GM18951 (cell line): Measurements from ENCODE around the gene ZNF711.
"Not testable (repeated sequence)": the region's sequence is repeated elsewhere in the genome, so short reads cannot be mapped to it uniquely, and the experiment has no call there.

Source experiments
- POLR2A ChIP-seq: IDR thresholded peaks from 4 replicates; pipeline ENCODE4 v1.6.1; 2011; ENCODE audit warnings: mild to moderate bottlenecking; ENCODE audit not compliant: insufficient read length, insufficient read depth; ENCODE audit errors: extremely low read depth
- in situ Hi-C: fragments of 300-500 bp; cut with MboI; formaldehyde crosslinking; loops from one replicate; pipeline ENCODE4 v1.12.0; 2022; ENCODE audit warnings: low sequenced_read_pairs, mixed read lengths, inconsistent platforms; ENCODE audit not compliant: unreplicated experiment

ZNF711 gene

DNA sequence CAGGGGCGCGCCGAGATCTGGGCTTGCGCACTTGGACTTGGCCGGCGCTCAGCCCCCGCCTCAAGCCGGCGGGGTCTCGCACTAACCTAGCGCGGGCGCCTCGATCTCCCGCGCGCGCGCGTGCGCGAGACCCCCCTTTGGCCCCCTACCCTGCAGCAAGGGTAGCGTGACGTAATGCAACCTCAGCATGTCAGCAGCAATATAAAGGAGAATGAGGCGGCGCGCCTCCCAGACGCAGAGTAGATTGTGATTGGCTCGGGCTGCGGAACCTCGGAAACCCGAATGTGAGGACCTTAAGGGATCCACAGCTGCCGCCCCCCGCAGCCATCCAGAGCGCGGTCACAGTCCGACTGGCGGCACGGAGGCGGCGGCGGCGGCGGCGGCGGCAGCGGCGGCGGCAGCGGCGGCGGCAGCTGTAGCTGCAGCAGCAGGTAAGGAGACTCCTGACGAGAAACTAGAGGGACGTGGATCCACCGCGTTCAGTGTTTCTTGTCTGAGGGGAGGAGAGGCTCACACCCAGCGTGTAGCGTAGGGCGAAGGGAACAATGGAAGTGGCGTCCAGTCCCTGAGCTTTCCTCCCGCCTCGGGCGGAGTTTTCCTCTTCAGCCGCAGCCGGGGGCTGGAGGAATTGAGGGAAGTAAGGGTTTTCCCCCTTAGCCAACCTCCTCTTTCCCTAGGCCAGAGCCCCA is at the start of gene ZNF711, which contains the start of gene SATL1:
ZNF711 (plus strand) TSS at position 231 of the 689 bp plus-strand sequence. CDS start 3,582 bp downstream, outside the sequence.
SATL1 (minus strand) TSS at position 19 of the 689 bp plus-strand sequence. CDS start 134,811 bp downstream, outside the sequence.
- no peak for TF ChIP-seq POLR2A
- in situ Hi-C loops = no loop called here

DNA sequence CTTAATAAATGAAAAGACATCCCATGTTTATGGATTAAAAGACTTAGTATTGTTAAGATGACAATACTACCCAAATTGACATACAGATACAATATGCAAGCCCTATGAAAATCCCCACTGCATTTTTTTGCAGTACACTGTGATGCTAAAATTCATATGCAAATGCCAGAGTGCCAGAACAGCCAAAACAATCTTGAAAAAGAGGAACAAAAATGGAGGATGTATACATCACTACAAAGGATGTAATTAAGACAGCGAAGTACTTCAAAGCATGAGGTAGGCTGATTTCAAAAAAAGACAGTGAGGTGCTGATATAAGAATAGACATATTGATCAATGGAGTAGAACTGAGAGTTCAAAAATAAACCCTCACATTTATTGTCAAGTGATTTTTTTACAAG is 47.5 kb upstream of the ZNF711 start:
- no peak for TF ChIP-seq POLR2A
- in situ Hi-C loops = no loop called here

DNA sequence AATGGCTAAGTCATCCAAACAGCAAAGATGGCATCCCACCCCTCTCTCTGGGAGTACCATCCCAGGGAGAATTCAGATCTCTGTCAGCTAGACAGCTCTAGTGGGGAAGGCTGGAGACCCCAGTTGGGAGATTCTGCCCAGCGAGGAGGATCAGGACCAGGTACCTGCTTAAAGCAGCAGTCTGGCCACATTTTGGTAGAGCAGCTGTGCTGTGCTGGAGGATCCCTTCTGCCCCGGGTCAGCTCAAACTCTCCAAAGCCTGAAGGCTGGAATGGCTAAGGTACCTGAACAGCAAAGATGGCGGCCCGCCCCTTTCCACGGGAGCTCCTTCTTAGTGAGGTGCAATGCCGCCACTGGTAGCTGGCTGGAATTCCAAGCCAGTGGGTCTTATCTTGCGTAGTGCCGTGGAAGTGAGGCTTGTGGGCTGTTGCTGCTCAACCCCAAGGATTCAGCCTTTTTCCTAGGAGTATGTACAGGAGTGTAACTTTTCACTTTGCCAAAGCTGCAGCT is 40.3 kb upstream of the ZNF711 start:
- no peak for TF ChIP-seq POLR2A

DNA sequence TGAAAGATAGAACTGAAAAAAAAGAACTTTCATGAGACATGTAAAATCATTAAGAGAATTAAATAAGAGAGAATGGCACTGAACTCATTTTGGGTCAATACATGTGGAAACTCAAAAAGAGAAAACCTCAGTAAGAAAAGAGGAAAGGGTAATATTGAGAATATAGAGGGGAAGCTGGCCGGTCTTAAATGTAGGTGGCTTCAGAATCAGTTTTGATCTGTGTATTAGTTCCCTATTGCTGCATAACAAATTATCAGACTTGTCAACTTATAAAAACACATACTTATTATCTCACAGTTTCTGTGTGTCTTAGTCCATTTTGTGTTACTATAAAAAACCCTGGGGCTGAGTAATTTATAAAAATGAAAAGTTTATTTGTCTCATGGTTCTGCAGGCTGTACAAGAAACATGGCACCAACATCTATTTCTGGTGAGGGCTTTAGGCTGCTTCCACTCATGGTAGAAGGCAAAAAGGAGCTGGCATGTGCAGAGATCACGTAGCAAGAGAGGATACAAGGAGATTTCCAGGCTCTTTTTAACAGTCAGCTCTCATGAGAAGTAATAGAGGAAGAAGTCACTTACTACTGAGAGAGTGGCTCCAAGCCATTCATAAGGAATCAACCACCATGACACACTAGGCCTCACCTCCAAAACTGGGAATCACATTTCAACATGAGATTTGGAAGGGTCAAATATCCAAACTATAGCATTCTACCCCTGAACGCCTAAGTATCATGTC is 29.8 kb upstream of the ZNF711 start:
- in situ Hi-C loops = no loop called here
- no peak for TF ChIP-seq POLR2A

More for the DNA sequence above, 40.3 kb upstream of the ZNF711 start:
- in situ Hi-C loops = no loop called here

DNA sequence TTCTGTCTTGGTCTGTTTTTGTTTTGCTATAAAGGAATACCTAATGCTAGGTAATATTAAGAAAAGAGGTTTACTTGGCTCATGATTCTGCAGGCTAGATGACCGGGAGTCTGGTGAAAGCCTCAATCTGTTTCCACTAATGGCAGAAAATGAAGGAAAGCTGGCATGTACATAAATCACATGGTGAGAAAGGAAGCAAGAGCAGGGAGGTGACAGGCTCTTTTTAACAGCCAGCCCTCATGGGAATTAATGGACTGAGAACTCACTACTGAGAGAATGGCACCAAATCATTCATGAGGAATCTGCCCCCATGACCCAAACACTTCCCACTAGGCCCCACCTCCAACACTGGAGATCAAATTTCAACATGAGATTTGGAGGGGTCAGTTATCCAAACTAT is 27.8 kb upstream of the ZNF711 start:
- TF ChIP-seq POLR2A = no peak
- in situ Hi-C loops = no loop called here

DNA sequence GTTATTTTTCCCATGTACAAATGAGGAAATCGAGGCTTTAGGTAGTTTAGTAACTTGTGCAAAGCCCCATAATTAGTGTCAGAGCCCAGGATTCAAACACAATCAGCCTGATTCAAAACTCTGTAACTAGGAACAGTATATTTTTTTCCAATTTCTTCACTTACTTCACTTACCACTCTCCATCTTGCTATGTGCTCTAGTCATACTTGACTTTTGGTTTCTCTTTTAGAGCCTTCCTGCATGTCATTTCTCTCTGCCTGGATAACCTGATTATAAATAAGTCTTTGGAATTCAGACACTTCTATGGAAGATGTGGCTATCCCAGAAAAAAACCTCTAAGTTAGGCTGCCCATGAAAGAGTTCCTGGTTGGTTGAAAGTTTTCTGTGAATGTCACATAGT is 22.4 kb upstream of the ZNF711 start:
- no peak for TF ChIP-seq POLR2A

DNA sequence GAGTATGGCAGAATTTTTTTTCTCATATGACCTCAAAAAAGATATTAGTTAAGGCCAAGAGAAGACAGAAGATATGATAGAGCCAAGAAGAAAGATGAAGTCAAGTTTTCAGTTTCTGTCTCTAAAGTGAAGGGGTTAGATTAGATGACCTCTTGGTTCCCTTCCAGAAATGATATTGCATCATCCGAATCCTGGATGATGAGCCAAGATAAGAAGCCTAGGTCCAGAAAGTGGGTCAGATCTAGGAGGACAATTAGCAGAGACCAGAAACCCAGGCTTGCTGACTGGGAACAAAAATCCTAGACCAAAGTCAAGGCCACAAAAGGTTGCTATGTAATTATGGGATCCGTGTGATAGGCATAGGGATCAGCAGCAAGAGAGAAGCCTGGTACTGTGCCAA is 20.4 kb upstream of the ZNF711 start:
- no peak for TF ChIP-seq POLR2A
- in situ Hi-C loops = no loop called here

More for the DNA sequence above, 22.4 kb upstream of the ZNF711 start:
- in situ Hi-C loops = no loop called here

DNA sequence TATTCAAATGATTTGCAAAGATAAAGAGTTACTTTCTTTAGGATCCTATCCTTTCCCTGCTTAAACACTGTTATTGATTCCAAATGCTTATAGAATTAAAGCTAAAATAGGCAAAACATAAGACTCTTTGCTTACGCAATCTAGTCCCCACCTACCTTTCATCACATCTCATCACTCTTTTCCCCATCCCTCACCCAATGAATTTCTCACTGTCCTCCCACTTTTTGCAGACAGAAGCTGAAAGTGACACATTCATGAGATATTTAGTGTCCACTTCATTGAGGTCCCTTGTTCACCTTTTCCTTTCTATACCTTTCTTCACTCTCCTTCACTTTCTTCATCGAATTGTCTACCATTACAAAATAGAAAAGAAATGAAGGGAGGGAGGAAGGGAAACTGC is 636 bp upstream of the ZNF711 start:
- TF ChIP-seq POLR2A = no peak
- in situ Hi-C loops = no loop called here

DNA sequence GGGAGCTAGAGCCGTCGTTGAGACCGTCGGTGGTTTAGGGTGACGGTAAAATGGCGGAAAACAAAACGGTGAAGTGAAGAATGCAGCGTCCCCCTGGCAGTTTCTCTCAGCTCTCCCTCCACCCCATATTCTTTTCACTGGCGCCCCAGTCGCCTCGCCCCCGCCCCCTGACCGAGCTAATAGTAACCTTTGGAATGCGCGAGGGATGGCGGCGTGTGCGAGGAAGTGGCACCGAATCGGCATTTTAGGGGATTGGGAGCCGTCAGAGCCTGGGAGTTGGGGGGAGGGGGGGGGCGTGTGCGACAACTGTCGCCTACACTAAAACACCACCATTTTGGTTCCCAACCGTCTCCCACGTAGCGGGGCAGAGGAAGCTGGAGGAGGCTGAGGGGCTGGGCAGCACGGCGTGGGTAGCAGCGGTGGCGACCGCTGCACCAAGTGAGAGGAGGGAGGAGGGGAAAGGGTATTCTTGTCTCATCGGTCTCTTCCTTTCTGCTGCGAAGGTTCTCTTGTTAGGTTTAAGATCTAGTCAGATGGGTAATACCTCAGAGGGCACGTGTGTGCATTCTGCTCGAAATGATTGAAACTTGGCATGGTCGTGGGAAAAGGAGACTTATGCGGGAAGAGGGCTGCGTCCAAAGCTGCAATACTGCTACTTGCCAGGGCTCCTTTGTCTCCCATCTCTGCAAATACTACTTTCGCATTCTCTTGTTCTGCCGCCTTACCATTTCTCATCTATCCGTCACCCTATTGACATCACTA is 840 bp downstream of the ZNF711 start:
- in situ Hi-C loops = no loop called here
- TF ChIP-seq POLR2A = no peak

DNA sequence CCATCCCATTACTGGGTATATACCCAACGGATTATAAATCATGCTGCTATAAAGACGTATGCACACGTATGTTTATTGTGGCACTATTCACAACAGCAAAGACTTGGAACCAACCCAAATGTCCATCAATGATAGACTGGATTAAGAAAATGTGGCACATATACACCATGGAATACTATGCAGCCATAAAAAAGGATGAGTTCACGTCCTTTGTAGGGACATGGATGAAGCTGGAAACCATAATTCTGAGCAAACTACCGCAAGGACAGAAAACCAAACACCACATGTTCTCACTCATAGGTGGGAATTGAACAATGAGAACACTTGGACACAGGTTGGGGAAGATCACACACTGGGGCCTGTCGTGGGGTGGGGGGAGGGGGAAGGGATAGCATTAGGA is 41.5 kb downstream of the ZNF711 start:
- in situ Hi-C loops = not testable (repeated sequence)

DNA sequence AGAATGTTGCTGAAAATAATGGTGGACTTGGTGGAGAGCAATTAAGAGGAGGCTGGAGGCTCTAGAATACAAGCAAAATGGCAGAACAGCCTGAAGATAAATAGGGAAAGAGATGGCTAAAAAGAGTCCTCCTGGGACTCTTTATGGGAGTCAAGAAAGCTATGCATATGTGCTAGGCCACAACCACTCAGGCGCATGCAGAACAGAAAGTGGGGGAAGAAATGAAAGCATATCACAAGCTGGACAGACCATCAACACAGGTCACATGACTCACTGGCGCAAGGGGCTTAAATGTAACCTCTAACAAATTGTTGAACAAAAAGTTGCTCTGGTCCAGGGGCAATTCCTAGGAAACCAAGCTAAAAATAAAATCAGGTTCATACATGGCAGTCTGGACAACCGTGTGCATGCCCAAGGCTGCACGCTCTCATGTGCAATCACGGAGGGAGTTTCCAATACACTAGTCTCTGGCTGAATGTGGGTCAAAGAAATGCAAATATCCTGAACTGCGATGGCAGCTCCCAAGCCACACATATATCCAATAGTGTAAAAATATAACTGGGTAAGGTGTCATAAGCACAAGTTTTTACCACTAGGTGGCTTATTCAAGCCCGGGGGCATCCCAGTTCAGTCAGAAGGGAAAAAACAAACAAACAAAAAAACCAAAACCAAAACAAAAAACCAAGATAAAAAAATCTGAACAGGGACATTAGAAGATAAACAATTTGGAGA is 45.4 kb downstream of the ZNF711 start:
- in situ Hi-C loops = no loop called here
- TF ChIP-seq POLR2A = no peak

DNA sequence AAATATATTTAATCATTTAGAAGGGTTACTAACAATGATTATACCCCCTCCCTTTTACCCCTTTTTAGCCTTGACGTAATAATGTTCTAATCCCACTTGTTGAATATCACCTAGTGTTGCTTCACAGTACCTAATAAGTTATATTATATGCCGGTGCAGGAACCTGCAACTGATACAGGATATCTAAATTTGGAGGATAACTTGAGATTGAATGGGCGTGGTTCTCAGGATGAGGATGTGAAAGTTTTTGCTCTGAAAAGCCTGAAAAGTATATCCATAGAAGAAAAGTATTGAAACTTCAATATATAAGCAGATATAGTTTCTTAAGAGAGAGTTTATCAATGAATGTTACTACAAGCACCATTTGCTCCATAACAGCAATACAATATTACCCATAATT is 59.8 kb downstream of the ZNF711 start:
- in situ Hi-C loops = no loop called here
- TF ChIP-seq POLR2A = no peak

DNA sequence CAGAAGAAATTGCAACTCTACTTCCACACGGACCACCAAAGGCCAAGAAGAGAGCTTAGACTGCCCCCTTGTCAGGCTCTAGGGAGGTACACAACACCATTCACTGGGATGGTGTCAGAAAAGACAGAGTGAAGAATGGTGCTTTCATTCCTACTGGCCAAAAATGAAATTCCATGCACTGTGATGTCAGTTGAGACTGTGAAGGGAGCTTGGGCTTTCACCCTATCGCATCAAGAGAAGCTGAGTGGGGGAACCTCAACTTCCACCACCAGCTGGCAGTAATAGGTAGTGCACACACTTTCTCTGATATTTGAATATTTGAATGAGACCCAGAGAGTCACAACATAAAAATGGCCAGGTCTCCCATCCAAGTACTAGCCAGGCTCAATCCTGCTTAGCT is 65.9 kb downstream of the ZNF711 start:
- in situ Hi-C loops = no loop called here
- no peak for TF ChIP-seq POLR2A

DNA sequence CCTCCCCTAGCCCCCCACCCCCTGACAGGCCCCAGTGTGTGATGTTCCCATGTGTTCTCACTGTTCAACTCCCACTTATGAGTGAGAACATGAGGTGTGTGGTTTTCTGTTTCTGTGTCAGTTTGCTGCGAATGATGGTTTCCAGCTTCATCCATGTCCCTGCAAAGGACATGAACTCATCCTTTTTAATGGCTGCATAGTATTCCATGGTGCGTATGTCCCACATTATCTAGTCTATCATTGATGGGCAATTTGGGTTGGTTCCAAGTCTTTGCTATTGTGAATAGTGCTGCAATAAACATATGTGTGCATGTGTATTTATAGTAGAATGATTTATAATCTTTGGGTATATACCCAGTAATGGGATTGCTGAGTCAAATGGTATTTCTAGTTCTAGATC is 67.6 kb downstream of the ZNF711 start:
- in situ Hi-C loops = not testable (repeated sequence)
